BLaER1 (cell line): Measurements from ENCODE around the gene CREBRF.
"Not testable (repeated sequence)": the region's sequence is repeated elsewhere in the genome, so short reads cannot be mapped to it uniquely, and the experiment has no call there.

Experiments
- H3K27ac ChIP-seq: shearing (Covaris generic); formaldehyde crosslinking; 2 replicates; pipeline ENCODE4 v1.8.1; 2022
- H3K27me3 ChIP-seq: shearing (Covaris generic); formaldehyde crosslinking; 2 replicates; pipeline ENCODE4 v1.8.1; 2022
- H3K36me3 ChIP-seq: shearing (Covaris generic); formaldehyde crosslinking; 2 replicates; pipeline ENCODE4 v1.8.1; 2022
- H3K4me1 ChIP-seq: shearing (Covaris generic); formaldehyde crosslinking; 2 replicates; pipeline ENCODE4 v1.8.1; 2022
- H3K4me2 ChIP-seq: shearing (Covaris generic); formaldehyde crosslinking; 2 replicates; pipeline ENCODE4 v1.8.1; 2022
- H3K4me3 ChIP-seq: shearing (Covaris generic); formaldehyde crosslinking; 2 replicates; pipeline ENCODE4 v1.8.1; 2022
- H3K9ac ChIP-seq: shearing (Covaris generic); formaldehyde crosslinking; 2 replicates; pipeline ENCODE4 v1.8.1; 2022
- H3K9me3 ChIP-seq: shearing (Covaris generic); formaldehyde crosslinking; 2 replicates; pipeline ENCODE4 v1.8.1; 2022
- H4K20me1 ChIP-seq: shearing (Covaris generic); formaldehyde crosslinking; 2 replicates; pipeline ENCODE4 v1.8.1; 2022
- Cebpa-rat ChIP-seq: shearing (Covaris generic); IDR thresholded peaks from 2 replicates; pipeline ENCODE4 v1.8.1; 2022

The CREBRF gene

DNA sequence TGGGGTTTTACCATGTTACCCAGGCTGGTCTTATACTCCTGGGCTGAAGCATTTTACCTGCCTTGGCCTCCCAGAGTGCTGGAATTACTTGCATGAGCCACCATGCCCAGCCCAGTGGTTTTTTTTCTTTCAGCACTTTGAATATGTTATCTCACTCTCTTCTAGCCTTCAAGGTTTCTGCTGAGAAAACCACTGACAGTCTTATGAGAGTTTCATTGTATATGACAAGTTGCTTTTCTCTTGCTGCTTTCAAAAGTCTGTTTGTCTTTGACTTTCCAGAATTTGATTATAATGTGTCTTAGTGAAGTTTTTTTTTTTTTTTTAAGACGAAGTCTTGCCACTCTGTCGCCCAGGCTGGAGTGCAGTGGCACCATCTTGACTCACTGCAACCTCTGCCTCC, 45.1 kb downstream of the CREBRF start:
- no peak overlapping the region for H3K4me2 ChIP-seq
- TF ChIP-seq Cebpa-rat: no peak
- peaks cover 35% of the 10 kb centered on the region; the same call in 1 of the 2 replicates for H4K20me1 ChIP-seq
- peaks cover 17% of the 10 kb centered on the region for H3K9me3 ChIP-seq
- H3K4me1 ChIP-seq: no peaks in the 10 kb centered on the region
- H3K27ac ChIP-seq: no peak overlapping the region
- H3K9ac ChIP-seq: no peak overlapping the region
- peaks cover 19% of the 10 kb centered on the region for H3K36me3 ChIP-seq
- H3K4me3 ChIP-seq: no peak overlapping the region
- no peaks in the 10 kb centered on the region for H3K27me3 ChIP-seq

DNA sequence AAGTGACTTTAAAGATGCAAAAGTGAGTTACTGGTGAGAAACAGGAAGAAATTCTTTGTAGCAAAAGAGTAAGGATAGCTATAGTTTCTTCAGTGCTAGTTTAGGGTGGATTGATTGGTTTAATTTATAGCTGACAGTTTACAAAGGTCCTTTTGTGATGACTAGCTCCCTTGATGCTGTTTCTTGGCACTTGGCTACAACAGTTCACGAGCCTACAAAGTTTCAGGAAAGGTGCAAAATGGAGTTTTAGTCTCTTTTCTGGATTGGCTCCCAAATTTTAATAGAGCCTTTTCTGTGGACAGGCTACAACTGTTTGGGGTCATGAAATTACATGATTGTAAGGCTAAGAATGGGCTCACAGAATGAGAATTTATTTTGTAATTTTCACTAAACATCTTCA, 47.3 kb downstream of the CREBRF start:
- Histone ChIP-seq H3K36me3 (peaks cover 20% of the 10 kb centered on the region), H3K27ac (no peak overlapping the region), H4K20me1 (peaks cover 32% of the 10 kb centered on the region; the same call in 1 of the 2 replicates), H3K9me3 (peaks cover 17% of the 10 kb centered on the region), H3K9ac (no peak overlapping the region), H3K4me3 (no peak overlapping the region), H3K27me3 (no peaks in the 10 kb centered on the region), H3K4me1 (no peaks in the 10 kb centered on the region), H3K4me2 (no peak overlapping the region)
- TF ChIP-seq Cebpa-rat: no peak

DNA sequence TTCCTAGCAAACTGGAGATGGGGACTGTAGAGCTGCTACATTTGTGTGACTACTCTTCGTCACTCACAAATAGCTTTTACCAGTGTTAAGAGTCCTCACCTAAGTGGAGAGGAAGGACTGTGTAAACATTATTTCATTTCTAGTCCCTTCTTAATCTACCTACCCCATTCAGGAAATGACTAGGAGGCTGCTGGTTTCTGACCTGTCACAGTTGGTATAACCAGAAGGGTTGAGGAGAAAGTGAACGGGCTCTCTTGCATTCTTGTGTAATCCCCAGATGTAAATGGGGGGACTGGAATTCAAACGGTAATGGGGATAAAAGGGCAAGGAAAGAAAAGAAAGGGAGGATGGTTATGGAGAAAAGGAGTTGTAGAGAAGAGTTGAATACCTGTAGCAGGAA, 52.8 kb downstream of the CREBRF start:
- TF ChIP-seq Cebpa-rat: no peak
- H3K36me3 ChIP-seq: peaks cover 45% of the 10 kb centered on the region
- no peaks in the 10 kb centered on the region for H3K27me3 ChIP-seq
- H3K4me3 ChIP-seq: no peak overlapping the region
- no peak overlapping the region for H3K4me2 ChIP-seq
- peaks cover 30% of the 10 kb centered on the region; the same call in 1 of the 2 replicates for H4K20me1 ChIP-seq
- no peak overlapping the region for H3K9ac ChIP-seq
- no peaks in the 10 kb centered on the region for H3K9me3 ChIP-seq
- H3K27ac ChIP-seq: no peak overlapping the region
- no peaks in the 10 kb centered on the region for H3K4me1 ChIP-seq

DNA sequence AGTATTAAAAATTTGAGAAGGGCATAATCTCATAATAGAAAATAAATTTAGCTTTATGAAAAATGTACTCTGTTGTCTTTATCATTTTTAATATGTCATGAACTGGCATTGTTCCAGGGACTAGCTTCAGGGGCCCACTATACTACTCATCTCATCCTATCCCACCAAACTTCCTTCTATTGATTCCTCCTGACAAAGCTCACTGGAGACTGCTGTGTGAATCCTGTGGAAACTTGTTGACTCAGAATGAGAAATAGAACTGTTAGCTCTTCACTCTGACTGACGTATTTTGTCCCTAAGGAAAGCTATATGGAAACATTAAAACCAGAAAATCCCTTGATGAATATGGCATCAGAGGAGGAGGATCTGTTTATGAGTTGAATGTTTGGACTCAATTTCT, 58.4 kb downstream of the CREBRF start:
- peaks cover 9% of the 10 kb centered on the region for H3K9me3 ChIP-seq
- TF ChIP-seq Cebpa-rat: no peak
- H3K4me3 ChIP-seq: no peak overlapping the region
- H3K9ac ChIP-seq: no peak overlapping the region
- no peaks in the 10 kb centered on the region for H3K27me3 ChIP-seq
- H3K27ac ChIP-seq: no peak overlapping the region
- peaks cover 62% of the 10 kb centered on the region for H3K36me3 ChIP-seq
- H4K20me1 ChIP-seq: peaks cover 8% of the 10 kb centered on the region; the same call in 1 of the 2 replicates
- H3K4me2 ChIP-seq: no peak overlapping the region
- peaks cover 13% of the 10 kb centered on the region for H3K4me1 ChIP-seq

DNA sequence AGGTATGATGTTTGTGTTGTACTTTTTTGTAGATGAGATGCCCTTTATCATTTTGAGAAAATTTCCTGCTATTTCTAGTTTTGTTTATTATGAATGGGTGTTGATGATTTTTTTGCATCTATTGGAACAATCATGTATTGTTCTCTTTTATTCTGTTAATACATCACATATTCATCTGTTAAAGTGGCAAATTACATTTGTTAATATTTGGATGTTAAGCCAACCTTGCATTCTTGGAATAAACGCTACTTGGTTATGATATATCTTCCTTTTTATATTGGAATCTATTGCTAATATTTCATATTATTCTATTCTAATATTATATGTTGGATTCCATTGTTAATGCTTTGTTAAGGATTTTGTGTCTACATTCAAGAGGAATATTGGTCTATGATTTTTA, 63.6 kb downstream of the CREBRF start:
- no peak overlapping the region for H3K9ac ChIP-seq
- no peaks in the 10 kb centered on the region for H3K27me3 ChIP-seq
- no peak overlapping the region for H3K4me3 ChIP-seq
- H3K4me2 ChIP-seq: no peak overlapping the region
- no peak overlapping the region for H3K27ac ChIP-seq
- H4K20me1 ChIP-seq: no peaks in the 10 kb centered on the region
- peaks cover 13% of the 10 kb centered on the region for H3K4me1 ChIP-seq
- H3K9me3 ChIP-seq: peaks cover 11% of the 10 kb centered on the region
- H3K36me3 ChIP-seq: peaks cover 41% of the 10 kb centered on the region; the same call in 1 of the 2 replicates
- no peak for TF ChIP-seq Cebpa-rat

DNA sequence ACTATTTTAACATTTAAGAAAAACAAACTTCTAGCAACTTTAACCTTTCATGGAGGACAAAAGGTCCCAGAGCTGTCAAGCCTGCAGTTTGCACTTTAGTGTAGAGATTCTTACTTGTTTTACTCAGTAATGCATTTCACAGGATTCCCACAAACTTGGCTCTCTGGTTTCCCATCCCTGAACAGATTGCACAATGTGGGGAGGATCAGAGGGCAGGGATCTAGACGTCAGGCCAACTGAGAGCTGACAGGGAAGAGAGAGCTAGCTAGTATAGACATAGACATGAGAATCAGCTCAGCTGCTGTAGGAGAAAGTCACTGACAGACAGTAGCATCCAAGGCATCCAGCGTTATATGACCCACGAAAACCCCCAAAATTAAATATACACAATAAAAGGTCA, 67.3 kb downstream of the CREBRF start:
- no peaks in the 10 kb centered on the region for H4K20me1 ChIP-seq
- H3K27me3 ChIP-seq: no peaks in the 10 kb centered on the region
- peaks cover 11% of the 10 kb centered on the region for H3K9me3 ChIP-seq
- no peak overlapping the region for H3K4me2 ChIP-seq
- H3K36me3 ChIP-seq: peaks cover 43% of the 10 kb centered on the region; the same call in 1 of the 2 replicates
- no peak overlapping the region for H3K27ac ChIP-seq
- H3K9ac ChIP-seq: no peak overlapping the region
- H3K4me1 ChIP-seq: no peaks in the 10 kb centered on the region
- H3K4me3 ChIP-seq: no peak overlapping the region
- TF ChIP-seq Cebpa-rat: no peak

DNA sequence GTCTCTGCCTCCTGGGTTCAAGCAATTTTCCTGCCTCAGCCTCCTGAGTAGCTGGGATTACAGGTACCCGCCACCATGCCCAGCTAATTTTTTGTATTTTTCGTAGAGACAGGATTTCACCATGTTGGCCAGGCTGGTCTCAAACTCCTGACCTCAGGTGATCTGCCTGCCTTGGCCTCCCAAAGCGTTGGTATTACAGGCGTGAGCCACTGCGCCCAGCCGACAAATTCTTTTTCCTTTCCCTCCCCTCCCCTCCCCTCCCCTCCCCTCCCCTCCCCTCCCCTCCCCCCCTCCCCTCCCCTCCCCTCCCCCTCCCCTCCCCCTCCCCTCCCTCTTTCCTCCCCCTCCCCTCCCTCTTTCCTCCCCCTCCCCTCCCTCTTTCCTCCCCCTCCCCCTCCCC, 76.0 kb downstream of the CREBRF start:
- H3K36me3 ChIP-seq: peaks cover 28% of the 10 kb centered on the region
- H3K4me3 ChIP-seq, H3K4me2 ChIP-seq, H3K4me1 ChIP-seq, H3K27ac ChIP-seq, H3K27me3 ChIP-seq, H4K20me1 ChIP-seq, H3K9ac ChIP-seq, H3K9me3 ChIP-seq: not testable (repeated sequence)

DNA sequence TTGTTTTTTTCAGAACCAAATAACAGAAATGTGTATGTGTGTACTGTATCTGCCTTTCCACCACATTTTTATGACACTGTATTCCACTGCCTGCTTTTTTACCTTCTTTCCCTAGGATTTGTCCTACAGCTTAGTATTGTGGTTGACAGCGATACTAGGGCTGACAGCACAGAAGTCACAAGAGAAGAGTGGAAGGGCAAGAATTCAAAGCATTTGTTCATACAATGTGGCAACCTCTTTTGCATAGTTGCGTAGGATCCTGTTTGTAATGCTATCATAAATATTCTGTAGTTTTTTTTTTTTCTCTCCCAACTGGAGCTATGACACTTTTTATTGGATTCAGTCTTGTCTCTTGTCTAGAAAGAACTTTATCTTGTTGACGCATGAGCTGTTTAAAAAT, 82.6 kb downstream of the CREBRF start:
- Histone ChIP-seq H3K36me3 (peaks cover under 1% of the 10 kb centered on the region; the same call in 1 of the 2 replicates), H3K27me3 (no peaks in the 10 kb centered on the region), H3K4me3 (no peak overlapping the region), H3K27ac (no peak overlapping the region), H3K9me3 (no peaks in the 10 kb centered on the region), H3K4me2 (no peak overlapping the region), H3K9ac (no peak overlapping the region), H3K4me1 (no peaks in the 10 kb centered on the region), H4K20me1 (no peaks in the 10 kb centered on the region)
- TF ChIP-seq Cebpa-rat: no peak

DNA sequence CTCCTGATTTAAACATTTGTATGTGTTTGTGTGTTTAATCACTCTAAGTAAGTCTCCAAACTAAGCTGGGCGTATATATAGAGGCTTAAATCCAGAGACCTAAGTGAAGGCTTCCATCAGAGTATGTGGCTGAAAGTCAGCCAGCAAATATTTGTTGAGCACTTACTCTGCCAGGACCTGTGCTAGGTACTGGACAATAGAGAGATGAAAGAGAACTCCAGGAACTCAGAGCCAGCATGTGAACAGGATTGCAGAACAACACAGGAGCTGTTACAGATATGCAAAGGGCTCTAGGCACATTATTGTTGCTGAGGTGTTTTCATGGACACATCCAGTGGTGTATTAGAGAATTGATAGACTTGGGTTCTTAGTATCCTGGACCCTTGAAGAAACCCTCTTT, 83.5 kb downstream of the CREBRF start:
- Histone ChIP-seq H3K9me3 (no peaks in the 10 kb centered on the region), H3K27ac (no peak overlapping the region), H3K36me3 (no peaks in the 10 kb centered on the region), H3K4me2 (no peak overlapping the region), H3K9ac (no peak overlapping the region), H3K4me1 (no peaks in the 10 kb centered on the region), H3K4me3 (no peak overlapping the region), H3K27me3 (no peaks in the 10 kb centered on the region), H4K20me1 (no peaks in the 10 kb centered on the region)
- no peak for TF ChIP-seq Cebpa-rat

DNA sequence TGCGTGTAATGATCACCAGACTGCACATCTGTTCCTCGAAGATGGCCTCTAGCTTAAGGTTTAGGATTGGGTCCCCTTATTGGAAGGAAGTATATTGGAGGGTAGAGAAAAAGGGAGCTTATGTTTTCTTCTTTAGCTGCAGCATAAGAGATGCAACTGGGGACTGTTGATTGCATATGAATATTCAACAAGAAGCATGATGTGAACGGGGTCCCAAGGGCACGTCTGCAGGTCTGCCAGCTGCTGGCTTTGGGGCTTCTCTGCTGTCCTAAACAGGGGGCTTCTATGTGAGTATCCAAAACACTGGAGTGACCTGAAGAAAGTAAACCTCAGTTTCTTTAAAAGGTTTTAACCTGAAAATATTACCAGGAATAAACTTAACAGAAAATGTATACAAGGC, 84.6 kb downstream of the CREBRF start:
- Histone ChIP-seq H3K9me3 (no peaks in the 10 kb centered on the region), H4K20me1 (no peaks in the 10 kb centered on the region)

DNA sequence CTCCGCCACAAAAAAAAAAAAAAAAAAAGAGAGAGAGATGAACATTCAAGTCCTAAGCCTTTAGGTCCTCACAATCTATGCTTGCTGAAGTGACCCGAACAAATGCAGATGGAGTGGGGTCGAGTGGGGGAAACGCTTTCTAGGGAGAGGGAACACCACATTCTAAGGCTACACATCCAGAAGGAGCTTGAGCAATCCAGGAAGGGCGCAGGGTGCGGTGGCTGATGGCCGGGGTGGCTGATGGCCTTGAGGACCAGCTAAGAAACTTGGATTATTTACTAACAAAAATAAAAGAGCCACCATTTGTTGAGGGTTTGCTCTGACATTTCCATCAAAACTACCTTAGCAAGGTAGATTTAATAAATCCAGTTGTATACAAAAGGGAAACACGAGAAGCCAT, 87.4 kb downstream of the CREBRF start:
- H3K27me3 ChIP-seq: no peaks in the 10 kb centered on the region
- H3K36me3 ChIP-seq: peaks cover 21% of the 10 kb centered on the region
- no peaks in the 10 kb centered on the region for H4K20me1 ChIP-seq
- H3K27ac ChIP-seq: no peak overlapping the region
- no peak overlapping the region for H3K9ac ChIP-seq
- no peaks in the 10 kb centered on the region for H3K9me3 ChIP-seq
- H3K4me1 ChIP-seq: peaks cover 7% of the 10 kb centered on the region
- no peak for TF ChIP-seq Cebpa-rat
- no peak overlapping the region for H3K4me3 ChIP-seq
- H3K4me2 ChIP-seq: peak overlapping the region; percentile 47

More for the DNA sequence above, 84.6 kb downstream of the CREBRF start:
- Histone ChIP-seq H3K36me3 (no peaks in the 10 kb centered on the region), H3K4me2 (no peak overlapping the region), H3K4me3 (no peak overlapping the region), H3K27me3 (no peaks in the 10 kb centered on the region), H3K27ac (no peak overlapping the region), H3K4me1 (peaks cover 7% of the 10 kb centered on the region), H3K9ac (no peak overlapping the region)
- no peak for TF ChIP-seq Cebpa-rat
